A673 (cell line): Measurements from ENCODE around the gene AZIN2. TPM values are rescaled to one million over a fixed set of nuclear protein-coding genes. Genes with fewer than 3 reads are reported as not detected.

ENCODE experiments used
- BruUV-seq: library from RNA; stranded (reverse); fragments of 400-500 nt; replicated peaks from 2 replicates; lab custom pipeline; 2021; lab: Mats Ljungman, UMichigan
- CTCF ChIA-PET: fragments of 300-600 bp; sonication (Branson Sonifier 250); formaldehyde crosslinking; loops from one replicate; lab custom pipeline; 2022; ENCODE audit warnings: antibody characterized with exemption; lab: Charles Lee
- POLR2A ChIA-PET: fragments of 300-600 bp; sonication (Branson Sonifier 250); formaldehyde crosslinking; loops from one replicate; lab custom pipeline; 2022; ENCODE audit warnings: antibody characterized with exemption; ENCODE audit not compliant: low non-redundant PET; lab: Charles Lee
- DNase-seq: peaks from one replicate; pipeline ENCODE4 v3.0.0-alpha.2; 2015; ENCODE audit warnings: low spot score
- H3K27ac ChIP-seq: fragments of 200-600 bp; sonication (generic); 2 replicates; pipeline ENCODE4 v1.5.1; 2016; ENCODE audit warnings: mixed run types, low read depth, mild to moderate bottlenecking, mixed read lengths, antibody characterized with exemption, low read length; ENCODE audit not compliant: poor library complexity, severe bottlenecking
- H3K27me3 ChIP-seq: fragments of 200-600 bp; sonication (generic); replicated peaks from 2 replicates; pipeline ENCODE4 v1.6.1; 2017; ENCODE audit warnings: mixed run types, low read depth, mild to moderate bottlenecking, mixed read lengths, antibody characterized with exemption, low read length; ENCODE audit not compliant: insufficient read depth, poor library complexity
- H3K36me3 ChIP-seq: fragments of 200-600 bp; sonication (generic); 2 replicates; pipeline ENCODE4 v1.6.1; 2016; ENCODE audit warnings: mixed run types, mild to moderate bottlenecking, mixed read lengths, antibody characterized with exemption, low read length; ENCODE audit not compliant: insufficient read depth, poor library complexity, severe bottlenecking
- H3K4me1 ChIP-seq: fragments of 200-600 bp; sonication (generic); 2 replicates; pipeline ENCODE4 v1.6.1; 2017; ENCODE audit warnings: mixed run types, mild to moderate bottlenecking, mixed read lengths, antibody characterized with exemption, low read length; ENCODE audit not compliant: insufficient read depth, poor library complexity, severe bottlenecking
- H3K4me3 ChIP-seq: fragments of 200-600 bp; sonication (generic); 2 replicates; pipeline ENCODE4 v1.5.1; 2016; ENCODE audit warnings: low read depth, mixed run types, mild to moderate bottlenecking, mixed read lengths, low read length; ENCODE audit not compliant: poor library complexity, severe bottlenecking
- H3K9me3 ChIP-seq: fragments of 200-600 bp; sonication (generic); 2 replicates; pipeline ENCODE4 v1.6.1; 2016; ENCODE audit warnings: mixed run types, low read depth, mild to moderate bottlenecking, mixed read lengths, antibody characterized with exemption, low read length; ENCODE audit not compliant: poor library complexity, severe bottlenecking
- CTCF ChIP-seq: fragments of 300-800, 200-600 bp; sonication (generic); conservative IDR thresholded peaks from 2 replicates; pipeline ENCODE4 v1.5.1; 2017; ENCODE audit warnings: low read depth, mild to moderate bottlenecking, antibody characterized with exemption, low read length, moderate library complexity, mixed read lengths
- EZH2 ChIP-seq: fragments of 200-600 bp; sonication (generic); IDR thresholded peaks from 2 replicates; pipeline ENCODE4 v1.6.1; 2017; ENCODE audit warnings: borderline replicate concordance, low read depth, mild to moderate bottlenecking, mixed read lengths, antibody characterized with exemption, low read length; ENCODE audit not compliant: poor library complexity, severe bottlenecking
- intact Hi-C: fragments of 100-400 bp; cut with micrococcal nuclease; formaldehyde crosslinking; loops from one replicate; pipeline ENCODE4 v1.10.0; 2022; ENCODE audit not compliant: unreplicated experiment
- total RNA-seq: library from RNA; stranded (reverse); gene quantifications from 2 replicates; pipeline ENCODE4 v1.2.3, GENCODE V29; 2021

AZIN2 gene
- total RNA-seq, 1 experiment from 2014 or later: 4.6 TPM

DNA sequence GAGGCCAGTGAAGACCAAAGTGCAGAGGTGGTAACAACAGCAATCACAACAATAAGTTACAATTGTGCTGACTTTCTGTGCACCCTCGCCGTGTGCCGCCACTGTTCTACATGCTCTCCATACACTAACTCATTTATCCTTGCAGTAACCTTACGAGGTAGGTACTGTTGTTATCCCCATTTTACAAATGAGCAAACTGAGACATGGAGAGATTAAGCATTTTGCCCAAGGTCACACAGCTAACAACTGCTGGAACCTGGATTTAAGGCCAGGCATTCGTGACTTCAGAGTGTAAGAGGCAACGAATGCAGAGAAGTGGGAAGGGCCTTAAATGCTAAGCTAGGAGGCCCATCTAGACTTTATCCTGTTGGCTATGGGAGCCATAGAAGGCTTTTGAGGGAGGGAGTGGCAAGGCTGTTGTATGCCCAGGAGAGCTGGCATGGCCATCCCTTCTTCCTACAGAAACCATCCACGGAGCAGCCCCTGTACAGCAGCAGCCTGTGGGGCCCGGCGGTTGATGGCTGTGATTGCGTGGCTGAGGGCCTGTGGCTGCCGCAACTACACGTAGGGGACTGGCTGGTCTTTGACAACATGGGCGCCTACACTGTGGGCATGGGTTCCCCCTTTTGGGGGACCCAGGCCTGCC lies 36.6 kb downstream of the AZIN2 start:
- POLR2A ChIA-PET: no interaction called here
- Histone ChIP-seq H3K36me3 (no peaks in the 10 kb centered on the region), H3K9me3 (no peaks in the 10 kb centered on the region), H3K4me3 (no peak overlapping the region), H3K4me1 (no peaks in the 10 kb centered on the region), H3K27ac (no peak overlapping the region), H3K27me3 (no peaks in the 10 kb centered on the region)
- no peak for DNase-seq
- TF ChIP-seq CTCF (no peak), EZH2 (no peak)
- intact Hi-C loops: no loop called here
- CTCF ChIA-PET: interaction anchor here (0.6 kb wide), 1 partner anchor 240 kb away, joined by 3 read pairs; no protein-coding TSS in a partner anchor
- BruUV-seq: no TSS peak

- no peak for TF ChIP-seq EZH2
- no TSS peak for BruUV-seq
- H3K4me1 ChIP-seq: no peaks in the 10 kb centered on the region
- POLR2A ChIA-PET: no interaction called here
- no peaks in the 10 kb centered on the region for H3K27me3 ChIP-seq
- H3K36me3 ChIP-seq: no peaks in the 10 kb centered on the region
- H3K27ac ChIP-seq: no peak overlapping the region
- no peak for DNase-seq
- intact Hi-C loops: no loop called here
- H3K9me3 ChIP-seq: no peaks in the 10 kb centered on the region
- CTCF ChIA-PET: no interaction called here
- H3K4me3 ChIP-seq: no peak overlapping the region
These were observed 37.3 kb downstream of the AZIN2 start for GRCh38 chr1:33118274-33118673.

DNA sequence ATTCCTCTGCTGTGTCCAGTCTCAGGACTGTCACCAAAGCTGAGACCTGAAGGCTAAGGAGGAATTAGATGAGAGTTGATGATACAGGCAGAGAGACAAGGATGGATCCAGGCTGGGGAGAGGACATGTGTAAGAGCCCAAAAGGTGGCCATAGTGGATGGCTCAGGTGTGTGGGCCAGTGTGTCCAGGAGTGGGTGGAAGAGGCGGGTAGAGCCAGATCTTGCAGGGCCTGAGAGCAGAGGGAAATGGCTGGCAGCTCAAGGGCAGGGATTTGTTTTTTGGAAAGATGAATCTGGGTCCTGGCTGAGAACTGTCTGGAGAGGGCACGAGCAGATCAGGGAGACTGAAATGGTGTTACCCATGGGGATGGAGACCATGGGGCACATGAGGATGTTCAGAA lies 38.1 kb downstream of the AZIN2 start:
- H3K27me3 ChIP-seq: no peaks in the 10 kb centered on the region
- BruUV-seq: no TSS peak
- CTCF ChIA-PET: no interaction called here
- H3K27ac ChIP-seq: no peak overlapping the region
- DNase-seq: no peak
- no peaks in the 10 kb centered on the region for H3K4me1 ChIP-seq
- intact Hi-C loops: no loop called here
- TF ChIP-seq CTCF (no peak), EZH2 (no peak)
- no peaks in the 10 kb centered on the region for H3K36me3 ChIP-seq
- no peak overlapping the region for H3K4me3 ChIP-seq
- H3K9me3 ChIP-seq: no peaks in the 10 kb centered on the region
- POLR2A ChIA-PET: no interaction called here
